HG02973 (cell line): Measurements from ENCODE around the gene CHRNG.

ENCODE experiments used
- ATAC-seq: cut with Tn5 transposase; IDR thresholded peaks from one replicate; pipeline ENCODE4 v1.9.1; 2021; ENCODE audit warnings: moderate library complexity; ENCODE audit not compliant: unreplicated experiment

The CHRNG gene

DNA sequence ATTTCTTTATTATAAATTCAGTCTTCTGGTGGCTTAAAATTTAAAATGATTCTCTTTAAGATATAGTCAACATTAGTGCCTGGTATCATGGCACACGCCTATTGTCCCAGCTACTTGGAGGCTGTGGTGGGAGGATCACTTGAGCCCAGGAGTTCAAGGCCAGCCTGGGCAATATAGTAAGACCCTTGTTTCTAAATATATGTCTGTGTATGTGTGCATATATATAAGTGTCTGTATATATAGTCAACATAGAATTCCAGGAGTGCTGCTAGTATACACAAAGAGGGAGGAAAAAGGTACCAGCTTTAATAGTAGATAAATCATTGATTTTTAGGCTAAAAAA, 35.9 kb downstream of the CHRNG start:
- ATAC-seq = no peak

DNA sequence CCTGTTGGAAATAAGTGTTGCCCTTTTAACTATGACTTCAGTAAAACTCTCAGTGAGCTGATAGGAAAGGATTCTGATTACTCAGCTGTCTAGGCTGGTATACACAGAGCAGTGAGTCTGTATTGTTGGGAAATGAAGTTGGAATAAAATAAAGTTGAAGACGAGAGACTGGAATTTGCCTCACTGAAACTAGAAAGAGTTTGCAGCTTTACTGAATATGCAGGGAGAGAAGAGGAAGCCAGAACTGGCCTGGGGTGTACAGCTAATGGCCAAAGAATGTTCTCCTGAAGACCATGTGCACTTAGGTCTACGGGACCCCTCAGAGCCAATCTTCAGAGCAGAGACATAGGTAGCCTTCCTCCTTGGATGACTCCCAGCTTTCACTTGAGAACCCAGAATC, 37.5 kb downstream of the CHRNG start:
- no peak for ATAC-seq

DNA sequence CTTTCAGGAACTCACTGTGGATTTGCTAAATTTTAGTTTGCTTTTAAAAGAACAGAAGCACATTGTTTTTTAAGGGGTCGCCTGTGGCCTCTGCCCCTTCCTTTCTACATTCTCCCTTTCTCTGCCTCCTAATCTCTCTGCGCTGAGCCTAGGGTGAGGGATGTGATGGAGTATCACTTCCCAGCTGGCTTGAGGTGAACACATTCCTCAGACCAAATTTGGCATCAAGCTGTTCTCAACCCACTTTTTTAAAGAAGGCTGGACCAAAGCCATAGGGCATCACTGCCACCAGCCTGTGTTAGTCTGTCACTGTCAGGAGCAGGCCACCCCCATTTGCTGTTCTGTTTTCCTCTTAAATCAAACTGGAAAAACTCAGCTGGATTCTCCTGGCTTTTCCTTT, 38.3 kb downstream of the CHRNG start:
- ATAC-seq = no peak

DNA sequence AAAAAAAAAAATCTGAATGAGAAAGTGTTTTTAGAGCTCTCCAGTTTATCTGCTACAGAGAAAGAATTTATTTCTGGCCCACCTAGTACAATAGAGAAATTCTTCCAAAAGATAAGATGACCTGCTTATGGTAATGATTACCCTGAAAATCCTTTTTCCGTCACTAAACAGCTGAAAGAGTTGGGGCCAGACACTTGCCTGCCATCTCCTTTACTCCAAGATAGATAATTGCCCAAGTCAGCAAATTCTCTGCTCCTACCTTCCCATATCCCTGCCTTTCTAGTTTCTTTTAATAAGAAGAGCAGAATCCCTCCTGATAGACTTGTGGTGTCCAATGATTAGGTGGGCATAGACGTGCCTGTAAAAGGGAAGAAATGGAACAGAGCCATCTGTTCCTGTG, 39.1 kb downstream of the CHRNG start:
- no peak for ATAC-seq

DNA sequence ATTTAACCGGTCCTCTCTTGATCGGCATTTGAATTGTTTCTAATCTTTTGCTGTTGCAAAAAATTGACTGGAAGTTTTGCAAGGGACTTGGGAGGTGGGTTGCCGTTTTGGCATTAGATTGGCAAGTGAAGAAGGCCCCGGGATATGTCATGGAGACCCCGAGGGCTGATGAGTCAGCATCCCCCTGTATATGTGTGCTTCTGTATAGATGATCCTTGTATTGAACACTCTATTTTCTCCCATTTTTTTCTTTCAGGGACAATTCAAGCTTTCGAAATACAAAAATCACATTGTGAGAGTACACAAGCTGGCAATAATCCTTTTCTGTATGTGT, 41.1 kb downstream of the CHRNG start:
- no peak for ATAC-seq

DNA sequence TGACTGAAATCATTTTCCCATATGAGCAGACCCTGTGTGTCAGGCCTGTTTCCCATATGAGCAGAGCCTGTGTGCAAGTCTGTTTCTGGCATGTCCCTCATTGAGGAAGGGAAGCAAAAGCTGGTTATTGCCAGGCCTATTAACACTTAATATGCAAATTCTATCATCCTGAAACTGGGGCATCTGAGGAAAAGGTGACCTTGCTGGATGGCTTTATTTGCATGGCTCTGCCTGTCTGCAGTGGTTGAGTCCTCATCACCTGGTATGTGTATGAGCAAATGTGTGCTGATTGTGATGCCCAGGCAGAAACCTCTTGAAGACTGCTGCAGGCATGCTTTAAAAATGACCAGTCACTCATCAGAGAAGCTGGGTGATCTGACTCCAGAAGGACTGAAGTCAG, 42.2 kb downstream of the CHRNG start:
- no peak for ATAC-seq

DNA sequence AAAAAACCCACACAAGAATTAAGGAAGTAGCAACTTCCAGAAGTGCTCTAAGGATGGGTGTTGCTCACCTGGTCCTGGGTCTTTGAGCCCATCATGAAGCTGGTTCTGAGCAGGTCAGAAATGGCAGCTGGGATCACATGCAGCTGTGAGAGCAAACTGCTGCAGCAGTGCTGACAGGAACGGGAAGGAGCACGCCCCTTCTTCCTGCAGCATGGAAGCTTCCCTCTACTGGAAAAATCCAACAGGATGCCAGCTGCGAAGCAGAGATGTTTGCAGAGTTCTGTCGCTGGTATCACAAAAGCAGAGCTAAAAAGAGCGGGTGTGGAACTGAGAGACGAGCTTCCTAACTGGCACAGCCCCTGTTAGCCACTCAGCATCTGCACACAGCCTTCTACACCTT, 44.7 kb downstream of the CHRNG start:
- no peak for ATAC-seq

DNA sequence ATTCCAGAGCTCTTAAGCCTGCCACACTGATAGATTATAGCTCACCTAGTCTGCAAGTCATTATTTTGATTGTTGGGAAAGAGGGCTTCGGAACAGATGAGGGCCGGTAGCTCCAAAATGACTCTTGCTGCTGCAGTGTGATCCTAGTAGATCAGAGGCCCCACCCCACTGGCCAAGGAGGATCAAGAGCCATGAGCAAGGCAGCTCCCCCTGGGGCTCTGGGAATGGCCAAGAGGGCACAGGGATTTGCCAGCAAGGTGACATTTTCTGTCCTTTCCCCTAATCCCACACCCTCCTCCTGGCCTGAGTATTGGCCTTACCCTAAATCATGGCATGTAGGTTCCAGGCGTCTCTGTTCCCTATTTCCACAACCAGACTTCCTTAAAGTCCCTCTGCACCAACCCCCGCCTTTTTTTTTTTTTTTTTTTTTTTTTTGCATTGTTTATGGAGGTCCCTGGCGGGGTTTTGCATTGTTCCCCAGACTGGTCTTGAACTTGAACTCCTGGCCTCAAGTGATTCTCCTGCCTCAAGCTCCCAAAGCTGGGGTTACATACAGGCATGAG, 47.5 kb downstream of the CHRNG start:
- ATAC-seq = no peak

DNA sequence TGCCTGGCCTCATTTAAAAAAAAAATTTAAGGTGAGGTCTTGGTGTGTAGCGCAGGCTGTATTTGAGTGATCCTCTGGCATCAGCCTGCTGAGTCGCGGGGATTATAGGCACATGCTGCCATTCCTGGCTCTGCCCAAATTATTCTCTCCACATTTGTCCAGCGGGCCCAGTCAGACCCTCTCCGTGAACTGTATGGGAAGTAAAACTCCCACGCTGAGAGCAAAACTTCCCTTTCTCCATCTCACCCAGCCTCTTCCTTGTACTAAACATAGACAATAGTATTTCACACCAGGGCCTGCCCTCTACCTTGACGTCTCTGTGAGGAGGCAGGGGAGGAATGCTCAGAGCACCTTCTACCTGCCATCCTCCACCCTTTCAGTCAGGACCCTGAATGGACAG, 48.0 kb downstream of the CHRNG start:
- no peak for ATAC-seq

DNA sequence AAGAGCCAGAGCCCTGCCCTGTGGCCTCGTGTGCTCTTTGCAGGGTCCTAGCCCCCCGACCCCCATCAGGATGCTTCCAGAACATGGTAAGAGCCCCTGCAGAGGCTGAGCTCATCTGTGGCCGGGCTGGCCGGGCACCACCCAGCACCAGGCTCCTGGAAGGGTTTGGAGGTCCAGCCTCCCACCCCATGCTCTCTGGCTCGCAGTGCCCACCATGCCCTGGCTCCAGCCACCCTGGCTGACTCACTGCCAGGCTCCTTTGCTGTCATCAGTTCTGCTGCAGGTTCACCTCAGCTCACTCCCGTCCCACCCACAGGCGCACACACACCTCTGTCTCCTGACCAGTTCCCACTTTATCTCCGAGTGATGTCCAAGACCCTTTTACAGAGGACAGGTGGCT, 48.5 kb downstream of the CHRNG start:
- ATAC-seq = no peak

DNA sequence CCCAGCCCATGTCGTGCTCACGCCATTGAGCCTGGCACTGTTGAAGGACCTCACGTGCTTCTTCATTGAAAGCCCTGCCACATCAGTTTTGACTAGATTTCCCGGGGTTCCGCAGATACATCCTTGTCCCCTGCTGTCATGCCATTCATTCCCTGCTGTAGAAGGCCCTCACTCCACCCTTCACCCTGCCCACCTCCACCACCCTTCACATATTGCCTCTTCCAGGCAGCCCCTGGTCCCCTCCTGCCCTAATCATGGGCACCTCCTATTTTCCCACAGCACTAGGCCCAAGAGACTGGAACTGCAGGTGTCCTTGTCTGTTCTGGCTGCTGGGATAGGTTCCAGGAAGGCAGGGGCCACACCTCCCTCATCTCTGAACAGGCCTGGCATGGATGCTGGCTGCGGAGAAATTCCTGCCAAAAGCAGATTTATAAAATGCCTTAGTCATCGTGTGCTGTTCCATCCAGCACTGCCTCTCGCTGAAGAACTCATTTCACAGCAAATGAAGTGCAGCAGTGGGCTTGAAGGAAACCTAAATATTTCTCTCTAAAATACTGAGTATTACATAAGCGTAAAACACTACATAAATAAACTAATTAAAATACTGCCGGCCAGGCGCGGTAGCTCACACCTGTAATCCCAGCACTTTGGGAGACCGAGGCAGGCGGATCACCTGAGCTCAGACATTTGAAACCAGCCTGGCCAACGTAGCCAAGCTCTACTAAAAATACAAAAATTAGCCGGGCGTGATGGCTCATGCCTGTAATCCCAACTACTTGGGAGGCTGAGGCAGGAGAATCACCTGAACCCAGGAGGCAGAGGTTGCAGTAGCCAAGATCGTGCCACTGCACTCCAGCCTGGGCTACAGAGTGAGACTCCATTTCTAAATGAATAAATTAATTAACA, 49.4 kb downstream of the CHRNG start:
- ATAC-seq = no peak

DNA sequence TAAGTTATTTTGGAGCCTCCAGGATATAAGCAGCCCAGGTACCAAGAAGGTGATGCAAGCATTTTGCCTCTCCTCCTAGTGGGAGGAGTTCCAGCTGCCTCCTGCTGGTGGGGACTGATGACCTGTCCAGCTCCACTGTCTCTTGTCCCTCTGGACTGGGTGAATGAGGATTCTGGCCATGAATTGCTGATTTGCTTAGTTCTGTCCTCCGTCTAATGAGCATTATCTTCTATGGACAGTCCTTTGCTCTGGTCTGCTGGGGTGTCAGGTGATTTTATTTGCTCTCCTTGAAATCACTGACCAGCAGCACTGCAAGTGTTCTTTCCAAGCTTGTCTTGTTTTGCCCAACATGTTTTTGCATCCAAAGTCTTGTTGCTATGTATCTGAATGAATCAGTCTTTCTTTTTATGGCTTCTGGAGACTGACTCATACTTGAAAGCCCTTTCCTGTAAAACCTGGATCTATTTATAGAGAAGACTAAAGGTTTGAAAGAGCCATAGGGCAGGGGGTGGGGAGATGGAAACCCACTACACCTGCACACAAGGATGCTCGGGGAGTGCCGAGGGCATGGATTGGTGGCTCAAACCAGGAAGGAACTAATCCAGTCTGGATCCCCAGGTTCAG, 53.4 kb downstream of the CHRNG start:
- ATAC-seq = no peak

DNA sequence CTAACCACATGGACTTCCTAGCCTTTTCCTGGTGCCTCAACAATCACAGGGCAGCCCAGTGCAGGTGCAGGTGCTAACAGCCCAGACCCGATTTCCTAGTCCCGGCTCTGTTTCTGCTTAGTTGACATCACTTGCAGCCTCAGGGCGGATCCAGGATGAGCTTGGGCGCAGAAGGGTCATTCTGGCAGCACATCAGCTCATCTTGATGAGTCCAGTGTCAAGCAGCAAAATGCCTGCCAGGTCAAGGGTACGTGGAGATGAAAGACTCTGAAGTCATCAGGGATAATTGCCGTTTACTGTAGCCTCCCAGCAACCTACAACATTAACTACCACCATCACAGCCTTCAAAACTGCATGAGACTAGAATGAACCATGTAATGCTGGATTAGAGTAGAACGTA, 54.5 kb downstream of the CHRNG start:
- no peak for ATAC-seq
